Activated CD8-positive, alpha-beta T cell treated with anti-CD3 and anti-CD28 coated beads for 36 hours (primary cell): Measurements from ENCODE around the gene PXYLP1. TPM values are rescaled to one million over a fixed set of nuclear protein-coding genes. Genes with fewer than 3 reads are reported as not detected.

Source experiments
- ATAC-seq: fragments of 200-7000 bp; cut with Tn5 transposase; one replicate; pipeline ENCODE4 v1.10.0; 2021; ENCODE audit warnings: mild to moderate bottlenecking, moderate library complexity
- CTCF ChIA-PET: fragments of 350-600 bp; sonication (Branson Sonifier 250); formaldehyde crosslinking; loops from one replicate; lab custom pipeline; 2021; ENCODE audit warnings: antibody characterized with exemption; lab: Charles Lee
- POLR2A ChIA-PET: fragments of 350-600 bp; sonication (Branson Sonifier 250); formaldehyde crosslinking; loops from one replicate; lab custom pipeline; 2021; ENCODE audit warnings: antibody characterized with exemption; lab: Charles Lee
- DNase-seq: peaks from one replicate; pipeline ENCODE4 v3.0.0-alpha.2; 2020
- H3K27ac Mint-ChIP-seq: one replicate; pipeline ENCODE4 v1.8.0; 2021; ENCODE audit warnings: mild to moderate bottlenecking, mixed read lengths
- H3K27me3 Mint-ChIP-seq: one replicate; pipeline ENCODE4 v1.8.0; 2021; ENCODE audit warnings: mixed read lengths
- H3K36me3 Mint-ChIP-seq: one replicate; pipeline ENCODE4 v1.8.0; 2021; ENCODE audit warnings: low read depth, mixed read lengths
- H3K4me1 Mint-ChIP-seq: one replicate; pipeline ENCODE4 v1.8.0; 2021; ENCODE audit warnings: low read depth, mixed read lengths
- H3K4me3 Mint-ChIP-seq: one replicate; pipeline ENCODE4 v1.8.0; 2021; ENCODE audit warnings: mild to moderate bottlenecking, moderate library complexity, mixed read lengths
- H3K9me3 Mint-ChIP-seq: one replicate; pipeline ENCODE4 v1.8.0; 2021; ENCODE audit warnings: mixed read lengths
- intact Hi-C: fragments of 100-400 bp; cut with micrococcal nuclease; formaldehyde crosslinking; loops from one replicate; pipeline ENCODE4 v1.10.0; 2022
- total RNA-seq, 2 experiments: library from RNA; stranded (reverse); gene quantifications; one replicate each; pipeline ENCODE4 v1.2.3, GENCODE V29; 2021
- TF ChIP-seq, protein P1 (sequence below): fragments of 200-600 bp; IDR thresholded peaks from one replicate; pipeline ENCODE4 v1.8.0; 2022; ENCODE audit warnings: antibody characterized with exemption, mild to moderate bottlenecking

The PXYLP1 gene
- total RNA-seq, 2 experiments from 2014 or later: 14.9 to 17.2 TPM

DNA sequence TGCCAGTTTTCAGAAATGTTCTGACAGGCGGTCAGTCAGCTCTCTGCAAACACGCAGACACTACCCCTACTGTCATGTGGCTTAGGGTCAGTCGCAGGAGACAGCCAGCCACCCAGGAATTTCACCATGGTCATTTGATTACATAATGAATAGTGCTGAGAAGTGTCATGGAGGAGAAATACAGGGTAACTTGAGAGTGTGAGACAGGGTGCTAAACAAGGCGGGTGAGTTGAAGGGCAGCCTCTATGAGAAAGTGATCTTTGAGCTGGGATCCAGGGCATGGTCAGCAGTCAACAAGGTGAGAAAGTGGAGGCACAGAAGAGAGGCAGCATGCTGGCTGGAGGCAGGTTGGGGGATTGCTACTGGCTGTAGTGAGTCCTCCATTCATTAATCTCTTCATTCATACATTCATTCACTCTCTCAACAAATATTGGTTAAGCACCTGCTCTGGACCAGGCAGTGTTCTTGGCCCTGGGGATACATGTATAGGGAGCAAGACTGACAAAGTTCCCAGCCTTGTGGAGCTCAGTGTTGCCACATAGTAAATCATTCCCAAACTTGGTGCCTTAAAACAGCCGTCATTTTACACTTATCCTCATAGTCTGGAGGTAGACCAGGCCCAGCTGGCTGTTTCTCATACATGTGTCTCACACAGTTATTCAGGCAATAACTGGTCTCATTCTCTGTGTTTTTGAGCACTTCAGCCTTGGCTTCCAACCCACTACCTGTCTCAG is 14.8 kb downstream of the PXYLP1 start:
- Mint-ChIP-seq H3K4me3 (no peak overlapping the region), H3K4me1 (peaks cover 20% of the 10 kb centered on the region), H3K27me3 (no peaks in the 10 kb centered on the region), H3K9me3 (no peaks in the 10 kb centered on the region), H3K36me3 (peaks cover 7% of the 10 kb centered on the region), H3K27ac (no peak overlapping the region)
- DNase-seq (no peak), ATAC-seq (no peak)
- TF ChIP-seq, protein P1, sequence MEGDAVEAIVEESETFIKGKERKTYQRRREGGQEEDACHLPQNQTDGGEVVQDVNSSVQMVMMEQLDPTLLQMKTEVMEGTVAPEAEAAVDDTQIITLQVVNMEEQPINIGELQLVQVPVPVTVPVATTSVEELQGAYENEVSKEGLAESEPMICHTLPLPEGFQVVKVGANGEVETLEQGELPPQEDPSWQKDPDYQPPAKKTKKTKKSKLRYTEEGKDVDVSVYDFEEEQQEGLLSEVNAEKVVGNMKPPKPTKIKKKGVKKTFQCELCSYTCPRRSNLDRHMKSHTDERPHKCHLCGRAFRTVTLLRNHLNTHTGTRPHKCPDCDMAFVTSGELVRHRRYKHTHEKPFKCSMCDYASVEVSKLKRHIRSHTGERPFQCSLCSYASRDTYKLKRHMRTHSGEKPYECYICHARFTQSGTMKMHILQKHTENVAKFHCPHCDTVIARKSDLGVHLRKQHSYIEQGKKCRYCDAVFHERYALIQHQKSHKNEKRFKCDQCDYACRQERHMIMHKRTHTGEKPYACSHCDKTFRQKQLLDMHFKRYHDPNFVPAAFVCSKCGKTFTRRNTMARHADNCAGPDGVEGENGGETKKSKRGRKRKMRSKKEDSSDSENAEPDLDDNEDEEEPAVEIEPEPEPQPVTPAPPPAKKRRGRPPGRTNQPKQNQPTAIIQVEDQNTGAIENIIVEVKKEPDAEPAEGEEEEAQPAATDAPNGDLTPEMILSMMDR: no peak
- CTCF ChIA-PET: interaction anchor here (0.7 to 2.3 kb wide), 7 partner anchors 9 to 33 kb away, joined by 3 to 25 read pairs (median 3); partner anchors contain the start of gene PXYLP1
- intact Hi-C loops: no loop called here
- POLR2A ChIA-PET: interaction anchor here (0.9 to 2.2 kb wide), 6 partner anchors 8 to 32 kb away, joined by 3 to 10 read pairs (median 3); partner anchors contain the start of gene PXYLP1

DNA sequence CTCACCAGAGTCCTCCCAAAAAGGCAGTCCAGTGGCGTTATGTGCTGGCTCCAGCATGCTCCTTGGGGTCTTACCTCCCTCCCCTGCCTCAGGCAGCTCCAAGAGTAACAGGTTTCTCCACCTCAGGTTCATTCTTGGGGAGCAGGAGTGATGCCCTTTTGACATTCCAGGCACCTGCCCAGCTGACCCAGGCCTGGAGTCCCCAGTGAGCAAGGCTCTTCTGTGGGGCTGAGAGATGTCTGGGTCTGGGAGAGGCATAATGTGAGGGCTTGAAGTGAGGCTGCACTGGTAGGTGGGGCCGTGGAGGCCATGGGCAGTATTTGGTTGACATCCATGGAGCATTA is 15.3 kb downstream of the PXYLP1 start:
- peaks cover 15% of the 10 kb centered on the region for H3K4me1 Mint-ChIP-seq
- TF ChIP-seq, protein P1: no peak
- DNase-seq (no peak), ATAC-seq (no peak)
- peaks cover 7% of the 10 kb centered on the region for H3K36me3 Mint-ChIP-seq
- no peaks in the 10 kb centered on the region for H3K9me3 Mint-ChIP-seq
- no peak overlapping the region for H3K4me3 Mint-ChIP-seq
- ChIA-PET POLR2A (interaction anchor here (0.9 to 2.2 kb wide), 4 partner anchors 8 to 31 kb away, joined by 3 to 10 read pairs (median 3); no protein-coding TSS in a partner anchor), CTCF (interaction anchor here (1.4 to 14.5 kb wide), 5 partner anchors 9 to 15 kb away, joined by 3 to 143 read pairs (median 17); partner anchors contain the start of gene PXYLP1)
- intact Hi-C loops: no loop called here
- no peak overlapping the region for H3K27ac Mint-ChIP-seq
- no peaks in the 10 kb centered on the region for H3K27me3 Mint-ChIP-seq

DNA sequence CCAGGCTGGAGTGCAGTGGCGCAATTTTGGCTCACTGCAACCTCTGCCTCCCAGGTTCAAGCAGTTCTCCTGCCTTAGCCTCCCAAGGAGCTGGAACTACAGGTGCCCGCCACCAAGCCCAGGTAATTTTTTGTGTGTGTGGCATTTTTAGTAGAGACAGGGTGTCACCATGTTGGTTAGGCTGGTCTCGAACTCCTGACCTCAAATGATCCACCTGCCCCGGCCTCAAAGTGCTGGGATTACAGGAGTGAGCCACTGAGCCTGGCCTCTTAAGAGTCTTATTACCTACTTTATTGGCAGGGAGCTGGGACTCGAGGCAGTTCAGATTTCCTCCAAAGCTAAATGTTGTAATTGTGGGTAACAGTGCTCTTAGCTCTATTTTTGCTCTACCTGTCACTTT is 16.4 kb downstream of the PXYLP1 start:
- CTCF ChIA-PET: interaction anchor here (0.9 to 14.5 kb wide), 3 partner anchors 10 to 19 kb away, joined by 3 to 143 read pairs (median 4); partner anchors contain the start of gene PXYLP1
- DNase-seq: no peak
- POLR2A ChIA-PET: interaction anchor here (1.1 kb wide), 1 partner anchor 16 kb away, joined by 3 read pairs; the partner anchor contains the start of gene PXYLP1

DNA sequence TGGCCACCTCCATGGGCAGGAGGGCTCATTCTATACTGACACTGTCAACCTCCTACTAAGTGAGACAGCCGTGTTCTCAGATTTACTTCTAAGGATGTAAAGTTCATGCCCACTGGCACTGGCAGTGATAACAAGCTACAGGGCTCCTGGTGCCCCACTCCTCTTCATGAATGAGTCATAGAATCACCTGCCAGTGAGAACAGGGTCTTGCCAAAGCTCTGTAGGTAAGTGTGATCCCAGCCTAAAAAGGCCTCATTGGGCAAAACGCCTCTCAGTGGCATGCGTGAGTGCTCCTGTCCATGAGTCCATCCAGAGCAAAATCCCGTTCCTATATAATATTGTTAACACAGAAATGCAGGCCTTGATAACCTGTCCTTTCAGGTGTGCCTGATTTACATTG is 17.4 kb downstream of the PXYLP1 start:
- ChIA-PET POLR2A (no interaction called here), CTCF (interaction anchor here (0.7 to 14.5 kb wide), 6 partner anchors 9 to 54 kb away, joined by 3 to 143 read pairs (median 3); partner anchors contain the start of gene PXYLP1)
- Mint-ChIP-seq H3K36me3 (no peaks in the 10 kb centered on the region), H3K9me3 (no peaks in the 10 kb centered on the region), H3K27me3 (no peaks in the 10 kb centered on the region), H3K4me1 (peaks cover 2% of the 10 kb centered on the region), H3K27ac (no peak overlapping the region), H3K4me3 (no peak overlapping the region)
- DNase-seq: no peak
- intact Hi-C loops: no loop called here
- TF ChIP-seq, protein P1: no peak
- peak; percentile 53 for ATAC-seq

More for the DNA sequence above, 16.4 kb downstream of the PXYLP1 start:
- intact Hi-C loops: no loop called here
- TF ChIP-seq, protein P1: no peak
- ATAC-seq: no peak
- H3K27me3 Mint-ChIP-seq: no peaks in the 10 kb centered on the region
- H3K4me1 Mint-ChIP-seq: peaks cover 9% of the 10 kb centered on the region
- no peak overlapping the region for H3K4me3 Mint-ChIP-seq
- H3K27ac Mint-ChIP-seq: no peak overlapping the region
- no peaks in the 10 kb centered on the region for H3K9me3 Mint-ChIP-seq
- peaks cover 1% of the 10 kb centered on the region for H3K36me3 Mint-ChIP-seq

DNA sequence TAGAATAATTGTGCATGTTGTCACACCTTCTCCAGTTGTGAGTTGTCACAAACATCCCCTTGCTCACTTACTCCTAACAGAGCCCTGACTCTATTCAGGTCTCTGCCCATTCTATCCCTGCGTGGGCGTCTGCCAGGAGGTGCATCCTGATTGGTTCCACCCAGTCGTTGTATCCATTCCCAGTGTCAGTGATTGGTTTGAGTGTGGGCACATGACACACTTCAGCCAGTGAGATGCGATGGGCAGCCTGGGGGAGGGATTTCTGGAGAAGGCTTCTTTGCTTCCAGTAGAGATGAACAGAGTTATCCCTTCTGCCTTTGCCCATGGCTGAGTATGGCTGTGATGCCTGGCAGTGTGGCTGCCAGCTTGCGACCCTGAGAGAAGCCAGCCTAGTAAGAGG is 18.7 kb downstream of the PXYLP1 start:
- Mint-ChIP-seq H3K4me3 (no peak overlapping the region), H3K9me3 (no peaks in the 10 kb centered on the region), H3K27ac (no peak overlapping the region), H3K36me3 (no peaks in the 10 kb centered on the region), H3K27me3 (no peaks in the 10 kb centered on the region), H3K4me1 (peaks cover 2% of the 10 kb centered on the region)
- ATAC-seq (peak; percentile 59), DNase-seq (no peak)
- CTCF ChIA-PET: interaction anchor here (1.2 to 14.5 kb wide), 3 partner anchors 8 to 18 kb away, joined by 3 to 143 read pairs (median 4); partner anchors contain the start of gene PXYLP1
- intact Hi-C loops: no loop called here
- POLR2A ChIA-PET: no interaction called here
- TF ChIP-seq, protein P1: no peak
